GM18519 (cell line): ENCODE measurements around the gene RSPO4.

Experiments used
- ATAC-seq: cut with Tn5 transposase; IDR thresholded peaks from one replicate; pipeline ENCODE4 v1.9.1; 2021; ENCODE audit warnings: mild to moderate bottlenecking, moderate library complexity; ENCODE audit not compliant: unreplicated experiment, low FRiP score

The RSPO4 gene

GRCh38 chr20:972256-972655 is 29.9 kb downstream of the RSPO4 start:
- no peak for ATAC-seq

- no peak for ATAC-seq
Measured at GRCh38 chr20:971346-971745, 30.8 kb downstream of the RSPO4 start.

GRCh38 chr20:969868-970267 is 32.2 kb downstream of the RSPO4 start:
- no peak for ATAC-seq

GRCh38 chr20:967796-968742 is 34.0 kb downstream of the RSPO4 start:
- ATAC-seq = no peak

- ATAC-seq = no peak
Measured at GRCh38 chr20:965956-966355, 36.2 kb downstream of the RSPO4 start.

GRCh38 chr20:963795-964194 is 38.3 kb downstream of the RSPO4 start:
- no peak for ATAC-seq

GRCh38 chr20:962683-963082 is 39.4 kb downstream of the RSPO4 start:
- ATAC-seq = no peak

GRCh38 chr20:962223-962622 is 39.9 kb downstream of the RSPO4 start:
- ATAC-seq = no peak

GRCh38 chr20:961768-962167 is 40.3 kb downstream of the RSPO4 start:
- no peak for ATAC-seq

GRCh38 chr20:959996-960615 is 42.0 kb downstream of the RSPO4 start:
- ATAC-seq = no peak

- no peak for ATAC-seq
Measured at GRCh38 chr20:958936-959815, 42.9 kb downstream of the RSPO4 start.

- no peak for ATAC-seq
Measured at GRCh38 chr20:957544-957943, 44.6 kb downstream of the RSPO4 start.

GRCh38 chr20:956330-956951 is 45.7 kb downstream of the RSPO4 start:
- ATAC-seq = no peak

- ATAC-seq = no peak
Measured at GRCh38 chr20:955656-956055, 46.5 kb downstream of the RSPO4 start.

- no peak for ATAC-seq
Measured at GRCh38 chr20:955111-955510, 47.0 kb downstream of the RSPO4 start.

GRCh38 chr20:953742-954141 is 48.4 kb downstream of the RSPO4 start:
- ATAC-seq = no peak

GRCh38 chr20:952196-952795 is 49.8 kb downstream of the RSPO4 start:
- ATAC-seq = no peak

GRCh38 chr20:951384-952169 is 50.5 kb downstream of the RSPO4 start:
- ATAC-seq = no peak

- ATAC-seq = no peak
Measured at GRCh38 chr20:949717-950116, 52.4 kb downstream of the RSPO4 start.
